ENCODE results near the gene USP5. TPM values are rescaled to one million over a fixed set of nuclear protein-coding genes. Genes with fewer than 3 reads are reported as not detected.

USP5 gene
- total and polyA plus RNA-seq, 8 donors, result 20.9 to 69.4 (median 32.4) TPM

DNA sequence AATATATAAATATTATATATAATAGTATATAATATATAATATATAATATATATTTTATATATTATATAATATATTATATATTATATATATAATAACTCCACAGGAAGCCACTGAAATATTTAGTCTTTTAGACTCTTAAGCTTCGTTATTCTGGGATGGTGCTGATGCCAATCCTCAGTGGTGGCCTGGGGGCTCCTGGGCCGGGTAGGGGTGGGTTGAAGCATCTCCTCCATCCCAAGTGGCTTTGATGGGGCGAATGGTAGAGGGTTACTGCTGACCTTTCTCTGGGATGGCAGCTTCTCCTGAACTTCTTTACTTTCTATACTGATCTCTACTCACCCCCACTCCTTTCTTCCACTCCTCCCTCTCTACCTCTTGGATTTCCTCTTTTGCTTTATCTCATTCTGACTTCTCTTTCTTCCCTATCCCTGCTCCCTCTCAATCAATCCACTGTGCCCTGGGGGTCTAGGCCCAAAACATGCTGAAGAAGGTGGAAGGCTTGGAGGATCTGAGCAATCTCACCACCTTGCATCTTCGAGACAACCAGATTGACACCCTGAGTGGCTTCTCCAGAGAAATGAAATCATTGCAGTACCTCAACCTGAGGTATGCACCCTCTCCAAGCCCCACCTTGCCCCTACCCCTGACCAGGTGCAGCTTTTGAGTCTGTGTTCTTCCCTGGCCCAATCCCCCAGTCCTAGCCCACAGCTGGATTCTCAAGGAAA is 57.6 kb downstream of the USP5 start:
- 87 to 95% (median 90%) methylated on average over 4 of the region's 4 CpGs for WGBS, 5 donors
- no peak for TF ChIP-seq POLR2AphosphoS5 (IDR thresholded peaks at IDR 0.05)
- no peak for TF ChIP-seq POLR2A (IDR thresholded peaks at IDR 0.05)
- TF ChIP-seq, protein P1, sequence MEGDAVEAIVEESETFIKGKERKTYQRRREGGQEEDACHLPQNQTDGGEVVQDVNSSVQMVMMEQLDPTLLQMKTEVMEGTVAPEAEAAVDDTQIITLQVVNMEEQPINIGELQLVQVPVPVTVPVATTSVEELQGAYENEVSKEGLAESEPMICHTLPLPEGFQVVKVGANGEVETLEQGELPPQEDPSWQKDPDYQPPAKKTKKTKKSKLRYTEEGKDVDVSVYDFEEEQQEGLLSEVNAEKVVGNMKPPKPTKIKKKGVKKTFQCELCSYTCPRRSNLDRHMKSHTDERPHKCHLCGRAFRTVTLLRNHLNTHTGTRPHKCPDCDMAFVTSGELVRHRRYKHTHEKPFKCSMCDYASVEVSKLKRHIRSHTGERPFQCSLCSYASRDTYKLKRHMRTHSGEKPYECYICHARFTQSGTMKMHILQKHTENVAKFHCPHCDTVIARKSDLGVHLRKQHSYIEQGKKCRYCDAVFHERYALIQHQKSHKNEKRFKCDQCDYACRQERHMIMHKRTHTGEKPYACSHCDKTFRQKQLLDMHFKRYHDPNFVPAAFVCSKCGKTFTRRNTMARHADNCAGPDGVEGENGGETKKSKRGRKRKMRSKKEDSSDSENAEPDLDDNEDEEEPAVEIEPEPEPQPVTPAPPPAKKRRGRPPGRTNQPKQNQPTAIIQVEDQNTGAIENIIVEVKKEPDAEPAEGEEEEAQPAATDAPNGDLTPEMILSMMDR (IDR thresholded peaks at IDR 0.05), result no peak
- no peak for TF ChIP-seq EP300 (IDR thresholded peaks at IDR 0.05)
- Histone ChIP-seq H3K27ac (no peak overlapping the region), H3K4me3 (no peak overlapping the region), H3K27me3 (peaks cover 0 to 20% (median 11%) of the 10 kb centered on the region in 3 donors), H3K4me1 (peaks cover 12 to 22% (median 19%) of the 10 kb centered on the region in 4 donors), H3K9me3 (no peaks in the 10 kb centered on the region), H3K36me3 (peaks cover 0 to 13% (median 12%) of the 10 kb centered on the region in 4 donors)
- DNase-seq, result no peak
- intact Hi-C loops (cut with DNase I; ENCODE audit: low total_unique reads), result no loop called here

DNA sequence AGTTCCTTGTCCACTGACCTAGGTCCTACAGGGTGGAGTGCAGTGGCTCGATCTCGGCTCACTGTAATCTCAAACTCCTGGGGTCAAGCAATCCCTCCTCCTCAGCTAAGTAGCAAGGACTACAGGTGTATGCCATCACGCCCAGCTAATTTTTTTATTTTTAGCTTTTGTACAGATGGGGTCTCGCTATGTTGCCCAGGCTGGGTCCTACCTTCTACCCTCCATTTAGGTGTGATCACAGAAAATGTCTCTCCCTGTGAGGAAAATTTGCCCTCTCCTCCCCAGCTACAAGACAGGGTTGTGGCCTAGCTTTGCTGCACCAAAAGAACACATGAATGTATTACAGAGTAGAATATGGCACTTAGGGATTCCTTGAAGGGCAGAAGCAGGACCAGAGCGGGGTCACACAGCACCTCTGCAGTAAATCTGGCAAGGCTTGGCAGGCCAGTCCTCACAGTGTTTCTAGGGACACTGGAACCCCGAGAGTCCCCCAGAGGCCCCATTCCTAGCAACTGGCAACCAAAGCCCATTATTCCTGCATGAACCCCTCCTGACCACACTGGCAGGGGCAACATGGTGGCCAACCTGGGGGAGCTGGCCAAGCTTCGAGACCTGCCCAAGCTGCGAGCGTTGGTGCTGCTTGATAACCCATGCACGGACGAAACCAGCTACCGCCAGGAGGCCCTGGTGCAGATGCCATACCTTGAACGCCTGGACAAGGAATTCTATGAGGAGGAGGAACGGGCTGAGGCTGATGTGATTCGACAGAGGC is 60.4 kb downstream of the USP5 start:
- intact Hi-C loops (cut with DNase I; ENCODE audit: low total_unique reads), result no loop called here
- no peak for DNase-seq
- peaks cover 18 to 30% (median 26%) of the 10 kb centered on the region in 4 donors for H3K4me1 ChIP-seq
- H3K4me3 ChIP-seq, result no peak overlapping the region
- no peaks in the 10 kb centered on the region for H3K9me3 ChIP-seq
- H3K36me3 ChIP-seq, result peaks cover 0 to 13% (median 10%) of the 10 kb centered on the region in 4 donors
- no peak overlapping the region for H3K27ac ChIP-seq
- WGBS, 5 donors, result 78 to 89% (median 80%) methylated on average over 12 to 15 of the region's 15 CpGs
- TF ChIP-seq, protein P1 (IDR thresholded peaks at IDR 0.05), result no peak
- no peak for TF ChIP-seq POLR2AphosphoS5 (IDR thresholded peaks at IDR 0.05)
- TF ChIP-seq POLR2A (IDR thresholded peaks at IDR 0.05), result no peak
- TF ChIP-seq EP300 (IDR thresholded peaks at IDR 0.05), result no peak
- peaks cover 0 to 32% (median 11%) of the 10 kb centered on the region in 3 donors for H3K27me3 ChIP-seq

DNA sequence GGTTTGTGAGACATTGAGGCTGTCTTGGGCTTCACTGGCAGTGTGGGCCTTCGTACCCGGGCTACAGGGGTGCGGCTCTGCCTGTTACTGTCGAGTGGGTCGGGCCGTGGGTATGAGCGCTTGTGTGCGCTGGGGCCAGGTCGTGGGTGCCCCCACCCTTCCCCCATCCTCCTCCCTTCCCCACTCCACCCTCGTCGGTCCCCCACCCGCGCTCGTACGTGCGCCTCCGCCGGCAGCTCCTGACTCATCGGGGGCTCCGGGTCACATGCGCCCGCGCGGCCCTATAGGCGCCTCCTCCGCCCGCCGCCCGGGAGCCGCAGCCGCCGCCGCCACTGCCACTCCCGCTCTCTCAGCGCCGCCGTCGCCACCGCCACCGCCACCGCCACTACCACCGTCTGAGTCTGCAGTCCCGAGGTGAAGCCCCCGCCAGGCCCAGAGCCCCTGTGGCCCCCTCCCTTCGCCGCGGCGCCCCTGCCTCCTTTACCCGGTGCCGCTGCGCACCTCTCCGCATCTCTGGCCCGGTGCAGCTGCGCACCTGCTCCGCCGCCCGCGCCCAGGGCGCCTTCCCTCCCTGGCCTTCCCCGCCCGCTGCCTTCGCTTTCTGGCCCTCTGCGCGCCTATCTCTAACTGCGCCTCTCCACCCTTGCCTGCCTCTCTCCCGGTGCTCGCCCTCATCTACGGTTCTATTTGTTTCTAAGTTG is 62.4 kb downstream of the USP5 start, which contains the start of gene ENO2:
ENO2 (plus strand) TSS at position 335 of the 701 bp plus-strand sequence. CDS start 1,253 bp downstream, outside the sequence.
- peak; percentile 68 to 92 for DNase-seq
- peak within 1 kb of the TSS; percentile 62 to 88 (median 82) for H3K27ac ChIP-seq

DNA sequence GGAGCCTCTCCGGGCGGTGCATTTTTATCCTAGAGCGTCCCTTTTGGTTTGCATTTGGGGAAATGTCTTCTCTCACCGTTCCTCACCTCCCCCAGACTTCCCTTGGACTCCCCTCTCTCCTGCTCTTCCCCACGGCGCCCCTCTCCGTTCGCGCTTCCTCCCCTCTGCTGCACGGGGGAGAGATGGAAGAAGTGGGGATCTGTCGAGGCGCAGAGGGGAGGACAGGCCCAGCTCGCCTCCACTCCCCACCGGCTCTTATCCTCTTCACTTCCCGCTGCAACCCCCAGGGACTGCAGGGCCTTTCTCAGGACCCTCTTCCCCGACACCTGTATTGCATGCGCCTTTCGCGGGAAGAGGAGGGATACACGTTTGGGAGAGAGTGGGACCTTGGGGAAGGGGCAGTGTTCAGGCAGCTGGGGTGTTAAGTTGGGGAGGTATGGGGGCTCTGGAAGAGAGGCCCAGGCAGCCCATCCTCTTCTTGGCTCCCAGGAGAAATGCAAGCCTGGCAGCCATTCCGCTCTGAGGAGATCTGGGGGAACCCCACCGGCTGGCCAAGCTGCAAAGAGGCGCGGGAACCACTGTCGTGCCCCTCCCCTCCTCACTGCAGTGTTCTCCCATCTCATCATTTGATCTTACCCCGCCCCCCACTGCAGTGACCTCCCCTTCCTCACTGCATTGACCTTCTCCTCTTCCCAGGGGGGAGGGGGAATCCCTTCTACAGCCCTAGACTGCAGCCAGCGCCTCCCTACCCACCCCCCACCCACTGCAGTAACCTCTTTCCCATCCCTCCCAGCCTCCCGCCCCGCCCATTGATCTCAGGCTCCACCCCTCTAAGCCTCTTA is 63.2 kb downstream of the USP5 start:
- WGBS, 5 donors, result 15 to 22% (median 16%) methylated on average over 28 to 29 of the region's 29 CpGs
- H3K9me3 ChIP-seq, result no peaks in the 10 kb centered on the region
- TF ChIP-seq POLR2AphosphoS5 (IDR thresholded peaks at IDR 0.05), result no peak
- TF ChIP-seq EP300 (IDR thresholded peaks at IDR 0.05), result no peak
- TF ChIP-seq, protein P1 (IDR thresholded peaks at IDR 0.05), result no peak
- no peak for TF ChIP-seq POLR2A (IDR thresholded peaks at IDR 0.05)
- H3K36me3 ChIP-seq, result peaks cover 0 to 36% (median 25%) of the 10 kb centered on the region in 4 donors
- H3K4me1 ChIP-seq, result peaks cover 18 to 30% (median 26%) of the 10 kb centered on the region in 4 donors
- H3K27ac ChIP-seq, result peak overlapping the region; percentile 20 to 88 (median 82)
- H3K27me3 ChIP-seq, result peaks cover 0 to 32% (median 11%) of the 10 kb centered on the region in 3 donors
- DNase-seq, result peak in 1 of 2 donors; percentile 51
- intact Hi-C loops (cut with DNase I; ENCODE audit: low total_unique reads), result no loop called here
- peak overlapping the region; percentile 63 to 82 (median 78) for H3K4me3 ChIP-seq

More for the DNA sequence above, 62.4 kb downstream of the USP5 start, which contains the start of gene ENO2:
- H3K36me3 ChIP-seq, result peaks cover 0 to 30% (median 22%) of the 10 kb centered on the region in 4 donors
- intact Hi-C loops (cut with DNase I; ENCODE audit: low total_unique reads), result no loop called here
- peaks cover 0 to 32% (median 11%) of the 10 kb centered on the region in 3 donors for H3K27me3 ChIP-seq
- TF ChIP-seq POLR2AphosphoS5 (IDR thresholded peaks at IDR 0.05), result peak in 1 of 3 donors; percentile 37
- no peak for TF ChIP-seq EP300 (IDR thresholded peaks at IDR 0.05)
- peaks cover 18 to 30% (median 26%) of the 10 kb centered on the region in 4 donors for H3K4me1 ChIP-seq
- no peaks in the 10 kb centered on the region for H3K9me3 ChIP-seq
- peak within 1 kb of the TSS; percentile 63 to 82 (median 78) for H3K4me3 ChIP-seq
- WGBS, 5 donors, result 0 to 1% (median 0%) methylated on average over 27 to 68 of the region's 68 CpGs

Data from stomach (tissue), 9 donors.